HG03103 (cell line): Measurements from ENCODE around the gene FHAD1.

Experiments
- ATAC-seq: cut with Tn5 transposase; IDR thresholded peaks from one replicate; pipeline ENCODE4 v1.9.1; 2021; ENCODE audit warnings: low read depth; ENCODE audit not compliant: unreplicated experiment

Gene FHAD1

DNA sequence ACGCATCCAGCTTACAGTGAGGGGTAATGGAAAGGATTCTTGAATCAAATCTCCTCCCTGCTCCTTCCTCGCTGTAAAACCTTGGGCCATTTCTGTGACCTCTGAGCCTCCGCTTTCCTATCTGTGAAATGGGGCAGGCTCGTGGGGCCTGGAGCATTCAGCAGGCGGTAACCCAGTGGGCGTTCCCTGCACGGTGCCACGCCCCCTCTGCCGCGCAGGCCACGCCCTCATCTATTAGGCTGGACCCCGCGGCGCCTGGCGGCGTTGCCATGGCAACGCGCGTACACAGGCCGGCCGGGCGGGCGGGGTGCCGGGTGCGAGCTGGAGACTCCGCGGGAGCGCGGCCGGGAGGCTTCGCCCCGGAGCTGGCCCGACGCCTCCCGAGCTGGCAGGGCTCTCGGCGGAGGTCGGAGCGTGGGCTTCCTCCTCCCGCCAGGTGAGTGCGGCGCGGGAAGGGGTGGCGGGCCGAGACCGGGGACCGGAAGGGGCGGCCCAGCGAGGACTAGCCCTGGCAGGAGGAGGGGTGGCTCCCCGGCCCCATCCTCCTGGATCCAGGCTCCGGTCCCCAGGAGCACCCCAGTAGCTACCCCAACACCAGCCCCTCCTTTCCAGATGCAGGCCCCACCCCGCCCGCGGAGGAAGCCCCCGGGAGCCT lies at the start of gene FHAD1:
Gene FHAD1 (plus strand): TSS at position 264 of the 655 bp plus-strand sequence. CDS start 4,562 bp downstream, outside the sequence.
- no peak for ATAC-seq

- ATAC-seq: no peak
Measured at GRCh38 chr1:15197591-15198447, 49.2 kb upstream of the FHAD1 start.

GRCh38 chr1:15198684-15199083 lies 48.3 kb upstream of the FHAD1 start:
- ATAC-seq: no peak

GRCh38 chr1:15201221-15201620 lies 45.8 kb upstream of the FHAD1 start:
- no peak for ATAC-seq

GRCh38 chr1:15201849-15202551 lies 45.0 kb upstream of the FHAD1 start:
- no peak for ATAC-seq

- ATAC-seq: no peak
Measured at GRCh38 chr1:15204931-15205330, 42.1 kb upstream of the FHAD1 start.

DNA sequence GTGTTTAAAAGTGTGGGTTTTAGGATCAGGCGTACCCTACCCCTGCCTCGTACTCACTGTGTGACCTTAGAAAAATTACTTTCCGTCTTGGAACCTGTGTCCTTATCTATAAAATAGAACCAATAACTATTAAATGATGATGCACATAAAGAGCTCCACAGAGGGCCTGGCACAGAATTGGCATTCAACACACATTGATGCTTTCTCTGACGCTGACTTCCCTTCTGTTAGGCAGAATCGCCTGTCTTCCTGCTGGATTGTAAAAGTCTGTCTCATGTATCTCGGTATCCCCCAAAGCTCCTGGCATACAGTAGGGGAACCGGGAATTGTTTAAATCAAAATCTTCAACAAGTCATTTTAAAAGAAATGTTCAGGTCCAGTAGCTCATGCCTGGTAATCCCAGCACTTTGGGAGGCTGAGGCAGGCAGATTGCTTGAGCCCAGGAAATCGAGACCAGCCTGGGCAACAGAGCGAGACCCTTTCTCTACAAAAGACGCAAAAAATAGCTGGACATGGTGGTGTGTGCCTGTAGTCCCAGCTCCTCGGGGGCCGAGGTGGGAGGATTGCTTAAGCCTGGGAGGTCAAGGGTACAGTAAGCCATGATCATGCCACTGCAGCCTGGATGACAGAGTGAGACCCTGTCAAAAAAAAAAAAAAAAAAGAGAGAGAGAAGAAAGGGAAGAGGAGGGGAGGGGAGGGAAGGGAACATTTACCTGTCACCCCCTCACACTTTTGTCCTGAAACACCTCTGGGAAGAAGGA lies 41.3 kb upstream of the FHAD1 start:
- ATAC-seq: no peak

GRCh38 chr1:15206418-15207030 lies 40.5 kb upstream of the FHAD1 start:
- no peak for ATAC-seq

DNA sequence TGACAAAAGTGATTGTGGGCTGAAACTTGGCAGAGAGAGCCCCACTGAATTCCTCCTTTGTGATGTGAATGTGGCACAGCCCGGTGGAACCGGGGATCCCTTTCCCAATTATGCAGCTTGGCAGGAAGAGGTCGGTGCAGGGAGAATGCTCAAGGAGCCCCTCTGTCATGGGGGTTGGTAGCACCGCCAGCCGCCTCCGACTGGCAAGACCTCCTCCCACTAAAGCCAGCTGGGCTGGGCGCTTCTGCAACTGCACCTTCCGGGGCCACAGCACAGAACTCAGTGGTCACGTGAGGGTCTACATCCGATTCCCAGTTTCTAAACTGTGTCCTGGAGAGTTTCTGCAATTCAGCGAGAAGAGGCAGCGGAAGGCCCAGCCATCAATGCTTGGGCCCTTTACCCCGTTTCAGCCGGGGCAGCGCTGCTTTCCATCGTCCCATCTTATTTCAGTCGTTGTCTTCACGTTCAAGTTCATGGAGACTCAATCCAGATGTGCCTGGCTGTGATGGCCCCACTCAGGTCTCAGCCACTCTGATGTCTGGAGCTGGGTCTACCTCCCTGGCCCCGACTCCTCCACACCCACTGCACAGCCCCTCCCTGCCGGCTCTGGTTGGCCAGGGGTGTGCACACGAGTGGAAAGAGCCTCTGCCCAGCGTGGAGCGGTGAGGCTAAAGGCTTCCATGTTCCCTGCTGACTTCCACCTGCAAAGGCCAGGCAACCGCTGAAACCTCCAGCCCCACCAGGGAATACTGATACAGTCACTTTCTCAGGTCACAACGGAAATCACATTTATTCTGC lies 39.8 kb upstream of the FHAD1 start:
- ATAC-seq: no peak

DNA sequence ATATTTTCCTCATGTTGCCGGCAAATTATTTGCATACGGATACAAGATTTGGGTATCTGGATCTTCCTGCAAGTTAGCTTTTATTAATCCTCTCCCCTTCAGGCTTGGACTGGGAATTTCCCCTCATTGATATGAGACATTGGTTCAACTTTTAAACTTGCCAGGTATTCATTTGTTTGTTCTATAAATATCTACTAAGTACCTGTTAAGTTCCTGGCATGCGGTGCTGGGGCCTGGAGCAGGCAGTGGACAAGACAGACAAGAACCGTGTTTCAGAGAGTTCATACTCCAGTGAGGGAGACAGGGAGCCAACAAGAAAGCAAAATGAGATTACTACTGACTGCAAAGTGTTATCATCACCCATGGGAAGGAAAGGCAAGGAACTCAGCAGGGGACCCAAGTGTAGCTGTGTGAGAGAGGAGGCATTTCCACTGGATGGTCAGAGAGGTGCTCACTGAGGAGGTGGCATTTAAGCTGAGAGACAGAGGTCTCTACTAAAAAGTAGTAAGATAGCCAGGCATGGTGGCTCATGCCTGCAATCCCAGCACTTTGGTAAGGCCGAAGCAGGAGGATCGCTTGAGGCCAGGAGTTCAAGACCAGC lies 39.1 kb upstream of the FHAD1 start:
- ATAC-seq: no peak

DNA sequence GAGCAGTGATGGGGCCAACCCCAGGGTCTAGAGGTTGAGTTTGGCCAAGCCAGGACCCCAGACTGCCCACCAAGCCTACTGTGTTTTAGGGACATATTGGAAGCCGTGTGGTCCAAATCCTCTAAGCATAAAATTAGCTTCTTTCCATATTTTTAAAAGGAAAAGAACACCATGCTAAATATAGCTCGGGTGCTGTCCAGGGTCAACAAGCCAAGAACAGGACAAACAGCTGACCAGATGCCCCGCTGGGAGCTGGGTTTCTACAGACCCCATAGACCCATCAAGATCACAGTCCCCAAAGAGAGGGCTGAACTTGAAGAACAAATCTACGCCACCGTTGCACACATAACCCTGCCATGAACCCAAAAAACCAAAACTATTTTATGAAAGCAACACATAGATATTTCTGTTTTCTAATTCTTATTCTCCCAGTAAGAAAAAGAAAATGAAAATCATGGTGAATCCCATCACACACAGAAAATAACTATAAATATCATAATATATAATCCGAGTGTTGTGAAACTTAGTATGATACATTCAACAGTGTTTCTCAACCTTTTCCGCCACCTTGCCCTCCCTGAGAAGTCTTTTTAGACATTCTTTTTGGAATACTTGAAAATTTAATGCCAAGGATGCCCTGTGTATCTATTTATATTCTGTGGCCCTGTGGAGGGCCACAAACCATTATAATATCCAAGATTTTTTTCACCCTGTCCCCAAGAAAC lies 36.2 kb upstream of the FHAD1 start:
- ATAC-seq: no peak

- no peak for ATAC-seq
Measured at GRCh38 chr1:15211424-15211823, 35.6 kb upstream of the FHAD1 start.

DNA sequence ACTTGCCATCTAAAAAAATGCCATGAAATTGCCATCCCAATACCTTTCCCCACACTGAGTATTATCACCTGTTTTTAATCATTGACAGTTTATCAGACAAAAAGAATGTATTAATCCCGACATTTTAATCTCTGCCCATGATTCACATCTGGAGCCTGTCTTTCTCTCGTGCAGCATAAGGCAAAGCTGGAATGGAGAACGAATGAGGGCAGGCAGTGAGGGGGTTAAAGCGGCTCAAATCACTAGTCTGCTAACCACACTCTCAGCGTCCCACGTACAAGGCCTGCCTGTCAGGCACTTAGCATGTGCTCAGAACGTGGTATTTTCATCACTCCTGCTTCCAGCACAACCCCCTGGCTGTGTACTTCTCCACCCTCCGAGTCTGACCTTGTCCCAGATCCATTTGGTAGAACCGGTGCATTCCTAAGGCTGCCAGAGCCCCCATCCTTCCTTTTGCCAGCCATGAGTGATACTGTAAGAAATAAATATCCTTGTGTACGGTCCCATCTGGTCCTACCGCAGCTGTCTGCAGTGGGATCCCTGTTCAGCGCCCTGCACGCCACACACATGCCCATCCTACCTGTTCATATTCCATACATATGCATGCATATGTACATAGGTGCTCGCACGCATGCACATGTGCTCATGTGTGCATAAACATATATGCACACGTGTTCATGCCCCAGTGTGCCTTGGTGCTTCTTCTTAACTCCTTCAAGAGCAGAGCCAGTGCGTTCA lies 34.6 kb upstream of the FHAD1 start:
- no peak for ATAC-seq

- ATAC-seq: no peak
Measured at GRCh38 chr1:15212954-15213291, 34.1 kb upstream of the FHAD1 start.

GRCh38 chr1:15213341-15213821 lies 33.6 kb upstream of the FHAD1 start:
- no peak for ATAC-seq

DNA sequence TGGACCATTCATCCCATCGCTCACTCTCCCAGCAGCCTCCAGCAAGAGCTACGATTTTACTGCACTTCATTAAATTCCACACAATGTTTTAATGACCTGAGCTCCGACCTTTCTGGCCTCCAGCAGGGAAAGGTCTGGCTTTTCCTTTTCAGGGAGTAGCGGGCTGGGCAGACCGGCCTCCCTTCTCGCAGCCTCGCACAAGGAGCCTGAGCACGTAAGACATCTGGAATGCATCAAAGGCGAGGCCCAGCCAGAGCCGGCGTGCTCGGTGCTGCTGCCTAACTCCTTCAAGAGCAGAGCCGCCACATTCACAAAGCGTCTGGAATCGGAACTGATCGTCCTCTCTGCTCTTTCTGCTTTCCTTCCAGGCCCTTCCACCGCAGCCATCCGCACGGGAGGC lies 32.5 kb upstream of the FHAD1 start:
- no peak for ATAC-seq

DNA sequence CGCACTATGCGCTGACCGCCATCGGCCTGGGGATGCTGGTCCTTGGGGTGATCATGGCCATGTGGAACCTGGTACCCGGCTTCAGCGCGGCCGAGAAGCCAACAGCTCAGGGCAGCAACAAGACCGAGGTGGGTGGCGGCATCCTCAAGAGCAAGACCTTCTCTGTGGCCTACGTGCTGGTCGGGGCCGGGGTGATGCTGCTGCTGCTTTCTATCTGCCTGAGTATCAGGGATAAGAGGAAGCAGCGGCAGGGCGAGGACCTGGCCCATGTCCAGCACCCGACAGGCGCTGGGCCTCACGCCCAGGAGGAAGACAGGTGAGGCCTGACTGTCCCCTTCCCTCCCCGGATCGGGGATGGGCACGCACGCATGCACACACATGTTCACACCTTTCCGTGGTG lies 31.9 kb upstream of the FHAD1 start:
- no peak for ATAC-seq

DNA sequence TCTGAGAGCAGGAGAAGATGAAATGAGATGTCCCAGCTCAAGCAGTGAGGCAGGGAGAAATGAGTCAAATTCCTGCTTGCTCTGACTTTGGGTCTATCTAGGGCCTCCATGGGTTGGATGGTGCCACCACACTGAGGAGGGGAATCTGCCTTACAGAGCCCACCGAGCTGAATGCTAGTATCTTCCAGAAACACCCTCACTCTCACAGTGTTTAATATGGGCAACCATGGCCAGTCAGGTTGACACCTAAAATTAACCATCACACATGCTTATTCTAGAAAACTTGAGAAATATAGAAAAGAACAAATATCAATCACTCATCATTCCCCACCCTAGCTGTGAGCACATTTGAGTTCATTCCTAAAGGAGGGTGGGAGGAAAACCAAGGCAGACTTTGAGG lies 29.4 kb upstream of the FHAD1 start:
- no peak for ATAC-seq
